GM21360 (cell line): ENCODE measurements around the gene TMEM270.

ENCODE experiments used
- ATAC-seq: cut with Tn5 transposase; IDR thresholded peaks from one replicate; pipeline ENCODE4 v1.9.1; 2021; ENCODE audit warnings: mild to moderate bottlenecking, moderate library complexity; ENCODE audit not compliant: unreplicated experiment

Gene TMEM270

DNA sequence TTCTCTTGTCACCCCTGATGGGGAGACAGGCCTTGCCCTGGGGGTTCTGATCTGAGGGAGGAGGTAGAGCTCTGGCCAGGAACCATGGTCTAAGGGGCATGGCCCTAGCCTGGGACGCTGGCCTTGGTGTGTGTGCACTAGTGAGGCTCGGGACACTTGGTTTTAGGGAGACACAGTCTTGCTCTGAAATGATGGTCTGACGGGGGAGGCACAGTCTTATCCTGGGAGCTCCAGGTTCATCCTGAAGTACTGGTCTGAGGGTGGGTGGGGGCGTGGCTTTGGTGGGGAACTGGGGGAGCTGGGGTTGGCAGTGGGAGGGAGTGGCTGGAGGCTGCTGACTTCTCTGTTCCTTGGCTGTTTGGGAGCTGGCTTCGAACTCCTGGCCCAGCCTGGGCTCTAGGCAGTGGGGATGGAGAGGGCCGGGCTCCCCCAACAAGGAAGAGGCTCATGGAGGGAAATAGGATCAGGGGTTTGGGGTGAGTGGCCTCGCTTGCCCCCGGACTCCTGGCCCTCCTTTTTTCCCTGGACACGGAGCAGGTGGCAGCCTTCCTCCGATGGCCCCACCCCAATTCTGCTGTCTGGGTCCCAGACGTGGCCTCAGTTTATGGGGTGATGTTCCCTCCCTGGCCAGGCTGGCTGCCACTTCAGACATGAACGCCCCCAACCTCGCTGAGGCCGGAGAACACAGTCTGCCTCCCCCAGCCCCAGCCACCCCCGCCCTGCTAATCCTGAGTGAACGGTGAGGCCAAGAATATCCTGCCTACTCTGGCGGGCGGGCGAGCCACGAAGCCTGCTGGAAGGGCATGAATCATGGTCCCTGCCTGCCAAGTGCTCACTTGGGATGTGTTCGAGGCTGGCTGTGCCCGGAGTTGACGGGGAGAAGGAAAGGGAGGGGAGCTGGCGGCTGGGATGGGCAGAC, 43.5 kb downstream of the TMEM270 start:
- no peak for ATAC-seq

DNA sequence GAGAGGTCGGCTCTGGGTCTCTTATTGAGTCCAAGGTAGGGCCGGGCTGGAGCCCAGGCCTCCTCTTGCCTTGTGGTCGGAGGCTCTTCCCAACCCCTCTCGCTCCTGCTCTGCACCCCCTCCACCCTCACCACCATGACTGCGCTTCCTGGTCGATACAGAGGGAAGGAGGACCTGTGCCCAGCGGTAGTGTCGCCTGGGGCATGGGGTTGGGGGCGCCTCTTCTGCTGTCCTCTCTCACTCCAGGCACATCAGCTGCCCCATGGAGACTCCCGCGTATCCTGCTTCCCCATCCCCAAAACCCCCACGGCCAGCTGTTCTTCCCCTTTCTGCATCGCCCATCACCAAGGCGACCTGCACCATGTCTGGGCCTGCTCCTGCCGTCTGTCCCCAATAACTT, 44.4 kb downstream of the TMEM270 start:
- no peak for ATAC-seq

DNA sequence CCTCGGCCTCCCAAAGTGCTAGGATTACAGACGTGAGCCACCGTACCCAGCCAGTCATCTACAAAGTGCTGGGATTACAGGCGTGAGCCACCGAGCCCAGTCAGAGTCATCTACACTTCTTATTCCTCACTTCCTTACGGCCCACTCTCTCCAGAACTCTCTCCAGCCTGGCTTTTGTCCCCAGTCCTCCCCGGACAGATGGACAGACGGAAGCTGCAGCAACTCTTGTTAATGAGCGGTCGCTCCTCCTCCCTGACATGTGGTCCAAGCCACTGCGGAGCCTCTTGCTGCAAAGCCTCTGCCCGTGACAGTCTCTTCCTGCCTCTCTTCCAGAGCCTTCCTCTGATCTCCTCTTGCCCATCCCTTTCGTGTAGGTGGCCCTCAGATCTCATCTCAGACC, 45.9 kb downstream of the TMEM270 start:
- ATAC-seq = no peak

DNA sequence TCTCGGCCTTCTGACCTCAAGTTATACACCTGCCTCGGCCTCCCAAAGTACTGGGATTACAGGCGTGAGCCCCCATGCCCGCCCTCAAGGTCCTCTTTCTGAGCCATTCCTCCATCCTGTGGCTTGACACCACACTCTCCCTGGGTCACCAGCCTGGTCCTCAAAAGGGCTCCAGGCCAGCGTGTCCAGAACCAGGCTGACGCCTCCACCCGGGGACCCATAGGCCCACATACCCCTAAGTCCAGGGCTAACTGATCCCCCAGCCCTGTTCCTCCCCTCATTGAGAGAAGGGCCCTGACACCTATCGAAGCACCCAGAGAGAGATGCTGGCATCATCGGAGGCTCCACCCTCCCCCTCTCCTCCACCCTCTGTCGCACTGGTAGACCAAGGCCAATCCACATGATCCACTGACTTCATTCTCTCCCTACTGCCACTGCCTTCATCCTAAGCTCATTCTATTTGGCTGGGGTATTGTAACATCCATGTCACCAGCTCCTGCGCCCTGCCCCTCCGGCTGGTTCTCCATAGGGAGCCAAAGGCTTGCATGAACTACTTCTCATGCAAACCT, 46.7 kb downstream of the TMEM270 start:
- ATAC-seq = no peak

DNA sequence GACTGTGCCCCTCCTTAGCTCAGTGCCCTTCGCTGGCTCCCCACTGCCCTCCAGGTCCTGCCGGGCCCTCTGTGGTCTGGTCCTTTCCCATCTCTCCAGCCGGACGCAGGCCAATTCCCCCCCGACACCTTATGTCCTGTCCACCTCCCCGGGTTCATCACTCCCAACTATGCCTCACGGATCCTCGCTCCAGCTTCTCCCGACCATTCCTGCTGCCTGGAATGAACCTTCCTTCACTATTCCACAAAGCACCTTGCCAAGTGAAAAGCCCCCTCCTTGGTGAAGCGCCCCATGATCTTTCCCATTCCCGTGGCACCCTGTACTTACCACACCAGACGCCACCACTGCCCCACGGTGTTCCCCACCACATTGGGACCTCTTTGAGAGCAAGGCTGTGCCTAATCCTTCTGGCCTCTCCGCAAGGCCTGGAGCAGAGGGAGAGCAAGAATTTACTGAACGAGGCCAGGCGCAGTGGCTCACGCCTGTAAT, 47.2 kb downstream of the TMEM270 start:
- no peak for ATAC-seq

DNA sequence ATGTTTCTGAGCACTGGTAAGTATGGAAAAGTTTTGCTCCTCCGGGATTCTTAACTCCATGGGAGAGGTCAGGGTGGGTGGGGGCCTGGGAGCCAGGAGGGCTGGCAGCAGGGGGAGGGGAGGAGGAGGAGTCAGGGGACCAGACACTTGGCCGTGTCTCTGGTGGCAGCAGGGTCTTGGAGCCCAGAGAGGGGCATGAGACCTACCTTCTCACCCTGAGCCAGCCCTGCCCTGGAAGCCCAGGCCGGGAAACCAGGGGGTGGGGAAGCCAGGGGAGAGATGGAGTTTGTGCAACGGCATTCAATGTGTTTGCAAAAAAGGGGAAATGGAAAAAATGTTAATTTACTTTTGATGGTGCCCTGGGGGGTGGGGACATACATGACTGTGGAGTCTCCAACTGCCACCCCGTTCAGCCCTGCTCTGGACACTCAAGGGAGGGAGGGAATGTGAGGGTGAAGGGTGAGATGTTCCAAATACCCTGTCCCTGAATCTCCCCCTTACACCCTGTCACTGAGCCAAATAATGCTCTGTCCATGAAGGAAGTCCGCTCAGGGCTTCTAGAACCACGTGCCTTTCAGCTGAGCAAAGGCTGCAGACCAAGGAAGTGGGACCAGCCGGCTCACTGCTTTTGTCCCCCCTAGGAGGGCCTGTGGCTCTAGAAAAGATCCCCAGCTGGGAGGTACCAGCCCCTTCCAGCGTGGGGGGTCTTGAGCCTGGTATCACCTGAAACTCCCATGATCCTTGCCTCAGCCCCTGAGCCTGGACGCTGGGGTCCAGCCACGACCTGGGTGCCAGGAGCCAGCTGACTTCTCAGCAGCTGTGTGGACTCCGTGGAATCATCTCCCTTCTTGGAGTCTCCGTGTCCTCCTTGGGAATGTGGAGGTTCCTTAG, 48.3 kb downstream of the TMEM270 start:
- no peak for ATAC-seq

DNA sequence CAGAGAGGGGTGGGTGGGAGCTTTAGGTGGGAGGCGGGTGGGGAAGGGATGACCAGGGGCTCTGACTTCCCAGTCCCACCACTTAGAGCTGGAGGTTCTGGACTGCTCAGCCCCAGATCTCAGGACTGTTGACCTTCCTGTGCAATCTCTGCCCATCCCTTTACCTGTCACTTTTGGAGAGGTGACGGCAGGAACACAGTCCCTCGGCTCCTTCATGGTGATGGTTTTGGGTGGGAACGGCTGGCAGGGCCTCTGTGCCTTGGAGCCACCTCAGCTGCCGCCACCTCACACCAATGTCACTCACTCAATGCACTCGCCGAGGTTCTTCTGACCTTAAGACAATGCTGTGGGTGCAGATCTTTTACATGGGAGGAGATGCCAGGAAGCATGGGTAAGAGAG, 49.0 kb downstream of the TMEM270 start:
- ATAC-seq = no peak

DNA sequence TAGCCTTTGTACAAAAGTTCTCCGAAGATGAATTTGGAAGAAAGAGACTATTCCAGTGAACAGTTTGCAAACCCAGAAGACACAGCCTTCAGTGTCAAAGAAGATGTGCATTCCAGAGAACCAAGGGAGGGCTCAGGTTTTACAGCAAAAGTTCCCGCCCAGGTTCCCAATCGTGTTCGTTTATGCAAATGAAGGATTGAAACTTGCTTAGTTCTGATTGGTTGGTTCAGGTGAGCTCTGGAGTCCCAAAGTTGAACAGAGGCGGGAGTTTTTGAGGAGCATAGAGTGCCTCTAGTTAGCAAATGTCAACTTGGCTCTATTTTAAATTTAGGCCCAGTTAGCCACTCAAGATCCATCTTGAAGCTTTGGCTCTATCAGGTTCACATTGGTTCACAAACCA, 51.3 kb downstream of the TMEM270 start:
- ATAC-seq = no peak
